ENCODE data around the gene CAPN10.

DNA sequence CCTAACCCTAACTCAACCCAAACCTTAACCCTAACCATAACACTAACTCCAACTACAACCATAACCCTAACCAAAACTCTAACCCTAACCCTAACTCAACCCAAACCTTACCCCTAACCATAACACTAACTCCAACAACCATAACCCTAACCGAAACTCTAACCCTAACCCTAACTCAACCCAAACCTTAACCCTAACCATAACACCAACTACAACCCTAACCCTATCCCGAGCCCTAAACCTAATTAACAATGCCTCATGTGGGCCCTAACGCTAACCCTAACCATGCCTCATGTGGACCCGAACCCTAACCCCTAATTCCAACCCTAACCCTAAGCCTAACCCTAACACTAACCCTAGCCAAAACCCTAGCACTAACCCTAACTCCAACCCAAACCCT, 27.2 kb downstream of the CAPN10 start:
- TF ChIP-seq GATA2 (IDR thresholded peaks at IDR 0.05; ENCODE audit: low read depth, low read length) (no peak), GATA3 (IDR thresholded peaks at IDR 0.05; ENCODE audit: low read depth, low read length) (no peak)

Data from SH-SY5Y (cell line).